Cardiac muscle cell (in vitro differentiated cells and primary cell): ENCODE measurements around the gene MID2. TPM values are rescaled to one million over a fixed set of nuclear protein-coding genes. Genes with fewer than 3 reads are reported as not detected.

Source experiments
- DNase-seq, 2 donors: peaks; one replicate each; pipeline versions ENCODE4 v3.0.0 to v3.0.0-alpha.2; 2010 to 2017; ENCODE audit warnings: low read depth in 1 of 2, low spot score in 1 of 2
- H3K27ac ChIP-seq: fragments of 200-600 bp; sonication (generic); 2 replicates; pipeline ENCODE4 v1.5.1; 2016
- H3K27me3 ChIP-seq: fragments of 200-600 bp; sonication (generic); 2 replicates; pipeline ENCODE4 v1.6.0; 2016; ENCODE audit warnings: control low read depth
- H3K36me3 ChIP-seq: fragments of 200-600 bp; sonication (generic); 2 replicates; pipeline ENCODE4 v1.5.1; 2016; ENCODE audit warnings: control low read depth
- H3K4me1 ChIP-seq: fragments of 200-600 bp; sonication (generic); 2 replicates; pipeline ENCODE4 v1.8.1; 2017; ENCODE audit warnings: low read depth, mild to moderate bottlenecking, mixed run types
- H3K4me3 ChIP-seq: fragments of 200-600 bp; sonication (generic); 2 replicates; pipeline ENCODE4 v1.5.1; 2016; ENCODE audit warnings: mild to moderate bottlenecking
- H3K9me3 ChIP-seq: fragments of 200-600 bp; sonication (generic); 2 replicates; pipeline ENCODE4 v1.5.1; 2017; ENCODE audit warnings: low read depth, mild to moderate bottlenecking, control low read depth
- CTCF ChIP-seq: IDR thresholded peaks from 2 replicates; pipeline ENCODE4 v1.5.1; 2012; ENCODE audit warnings: low read depth, mild to moderate bottlenecking, low read length
- polyA plus RNA-seq: library from polyadenylated mRNA; unstranded; fragments of >200 nt; fragmentation: Nextera tagmentation; extraction: Ambion mirVana; gene quantifications from 2 replicates; pipeline ENCODE4 v1.2.1, GENCODE V29; 2016
- total RNA-seq: library from RNA; depleted of rRNA; stranded (reverse); fragments of >200 nt; gene quantifications from 2 replicates; pipeline ENCODE4 v1.2.3, GENCODE V29; 2016

The MID2 gene
- total and polyA plus RNA-seq, 2 experiments from 2014 or later: 9.9 to 30.0 TPM

DNA sequence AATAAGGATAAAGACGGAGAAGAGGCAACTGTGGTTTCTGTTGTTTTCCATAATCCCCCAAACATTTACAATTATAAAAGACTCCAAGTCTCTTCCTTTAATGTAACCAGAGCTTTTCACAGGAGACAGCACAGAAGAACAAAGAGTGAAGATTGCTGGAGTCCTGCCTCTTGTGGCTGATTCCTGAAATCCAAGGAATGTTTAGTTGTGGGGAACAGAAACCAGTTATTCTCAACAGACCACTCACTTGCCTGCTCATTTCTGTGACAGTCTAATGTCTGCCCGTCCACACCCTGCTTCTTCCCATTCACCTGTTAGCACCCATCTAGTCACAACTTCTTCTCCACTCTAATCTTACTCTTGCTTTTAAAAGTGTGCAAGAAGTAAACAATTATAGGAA lies 144.4 kb downstream of the MID2 start:
- H3K4me3 ChIP-seq: no peak overlapping the region
- DNase-seq: no peak
- no peaks in the 10 kb centered on the region for H3K9me3 ChIP-seq
- TF ChIP-seq CTCF: no peak
- H3K36me3 ChIP-seq: no peaks in the 10 kb centered on the region
- H3K27ac ChIP-seq: no peak overlapping the region
- H3K27me3 ChIP-seq: no peaks in the 10 kb centered on the region
- no peaks in the 10 kb centered on the region for H3K4me1 ChIP-seq

- H3K9me3 ChIP-seq: no peaks in the 10 kb centered on the region
- no peaks in the 10 kb centered on the region for H3K4me1 ChIP-seq
- H3K27ac ChIP-seq: no peak overlapping the region
- no peaks in the 10 kb centered on the region for H3K36me3 ChIP-seq
- H3K4me3 ChIP-seq: no peak overlapping the region
- TF ChIP-seq CTCF: no peak
- DNase-seq: peak in 1 of 2 donors; percentile 66
- no peaks in the 10 kb centered on the region for H3K27me3 ChIP-seq
These were observed 146.0 kb downstream of the MID2 start for GRCh38 chrX:107971636-107972035.

Other genes with a start within 250 kb of the MID2 start
- gene PRPS1, start 197.4 kb upstream of the MID2 start, total RNA-seq: 75.4 and 82.6 TPM in 2 replicates
- gene PRPS1, start 197.4 kb upstream of the MID2 start, polyA plus RNA-seq: 78.7 and 79.1 TPM in 2 replicates
- 297 and 320 TPM in 2 replicates for gene TSC22D3, start 50.1 kb upstream of the MID2 start, total RNA-seq
- 235 and 253 TPM in 2 replicates for gene TSC22D3, start 50.1 kb upstream of the MID2 start, polyA plus RNA-seq
- gene NCBP2L, start 48.1 kb upstream of the MID2 start, total RNA-seq: 0.11 TPM in 1 of 2 replicates, not detected in the other
- 0.11 and 0.16 TPM in 2 replicates for gene NCBP2L, start 48.1 kb upstream of the MID2 start, polyA plus RNA-seq
- not detected in 2 replicates for gene TEX13B, start 156.5 kb downstream of the MID2 start, total RNA-seq
- not detected in 2 replicates for gene TEX13B, start 156.5 kb downstream of the MID2 start, polyA plus RNA-seq
- gene VSIG1, start 219.2 kb downstream of the MID2 start, total RNA-seq: 0.07 TPM in 1 of 2 replicates, not detected in the other
- not detected in 2 replicates for gene VSIG1, start 219.2 kb downstream of the MID2 start, polyA plus RNA-seq